ENCODE results near the gene SUSD6. TPM values are rescaled to one million over a fixed set of nuclear protein-coding genes. Genes with fewer than 3 reads are reported as not detected.

Gene SUSD6
- total and polyA plus RNA-seq, 4 donors = 16.0 to 75.1 (median 61.0) TPM

DNA sequence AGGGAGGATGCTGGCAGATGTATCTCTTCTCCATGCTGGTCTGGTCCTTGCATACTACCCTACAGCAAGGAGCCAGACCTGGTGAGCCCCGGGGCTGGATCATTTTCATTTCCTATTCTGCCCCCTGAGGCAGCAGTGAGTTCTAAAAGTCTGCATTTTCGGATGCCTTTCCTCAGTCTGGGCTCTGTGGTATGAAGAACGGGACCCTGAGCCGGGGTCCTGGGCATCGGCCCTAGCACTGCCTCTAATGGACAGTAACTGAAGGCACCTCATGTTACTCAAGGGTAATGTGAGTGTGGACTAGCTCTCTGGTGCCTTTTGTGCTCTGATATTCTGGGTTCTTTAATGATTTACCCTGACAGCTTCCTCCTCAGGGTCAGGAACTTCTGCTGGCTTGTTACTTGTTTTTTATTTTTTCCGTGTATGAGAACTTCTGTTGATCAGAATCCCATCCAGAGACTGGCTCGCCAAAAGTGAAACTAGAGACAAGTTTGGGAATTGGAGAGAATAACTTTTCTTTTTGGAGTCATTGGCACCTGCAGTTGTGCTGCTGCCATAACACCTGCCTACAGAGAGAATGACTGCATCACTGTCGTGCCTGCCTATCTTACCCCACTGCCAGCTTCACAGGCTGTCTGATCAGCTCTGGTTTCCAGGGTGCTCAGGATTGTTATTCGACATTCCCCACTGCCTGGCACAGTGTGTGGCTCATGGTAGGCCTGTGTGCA lies 62.3 kb downstream of the SUSD6 start:
- Histone ChIP-seq H3K9ac (ENCODE audit: insufficient read depth in 1 of 2, low read length in 2 of 2) (no peak overlapping the region), H3K36me3 (ENCODE audit: control insufficient read depth in 4 of 4, insufficient read depth in 4 of 4, low read length in 4 of 4) (no peaks in the 10 kb centered on the region), H3K9me3 (ENCODE audit: control insufficient read depth in 4 of 4, insufficient read depth in 3 of 4, low read length in 3 of 4) (no peaks in the 10 kb centered on the region), H3K4me3 (no peak overlapping the region), H3K27me3 (ENCODE audit: control insufficient read depth in 3 of 3, insufficient read depth in 3 of 3, low read length in 2 of 3) (no peaks in the 10 kb centered on the region), H3K4me1 (ENCODE audit: control insufficient read depth in 5 of 5, insufficient read depth in 5 of 5, low read length in 5 of 5) (peaks cover 0 to 58% (median 12%) of the 10 kb centered on the region in 5 donors), H3K27ac (ENCODE audit: low read depth in 1 of 2, low read length in 1 of 2) (peak overlapping the region; percentile 12 to 66)
- WGBS, 2 donors = 29 to 39% methylated on average over 9 of the region's 9 CpGs
- DNase-seq = no peak
- no peak for ATAC-seq (ENCODE audit: insufficient read depth, low FRiP score)
- no peak for TF ChIP-seq CTCF (IDR thresholded peaks at IDR 0.05; ENCODE audit: control extremely low read depth, extremely low read depth)

DNA sequence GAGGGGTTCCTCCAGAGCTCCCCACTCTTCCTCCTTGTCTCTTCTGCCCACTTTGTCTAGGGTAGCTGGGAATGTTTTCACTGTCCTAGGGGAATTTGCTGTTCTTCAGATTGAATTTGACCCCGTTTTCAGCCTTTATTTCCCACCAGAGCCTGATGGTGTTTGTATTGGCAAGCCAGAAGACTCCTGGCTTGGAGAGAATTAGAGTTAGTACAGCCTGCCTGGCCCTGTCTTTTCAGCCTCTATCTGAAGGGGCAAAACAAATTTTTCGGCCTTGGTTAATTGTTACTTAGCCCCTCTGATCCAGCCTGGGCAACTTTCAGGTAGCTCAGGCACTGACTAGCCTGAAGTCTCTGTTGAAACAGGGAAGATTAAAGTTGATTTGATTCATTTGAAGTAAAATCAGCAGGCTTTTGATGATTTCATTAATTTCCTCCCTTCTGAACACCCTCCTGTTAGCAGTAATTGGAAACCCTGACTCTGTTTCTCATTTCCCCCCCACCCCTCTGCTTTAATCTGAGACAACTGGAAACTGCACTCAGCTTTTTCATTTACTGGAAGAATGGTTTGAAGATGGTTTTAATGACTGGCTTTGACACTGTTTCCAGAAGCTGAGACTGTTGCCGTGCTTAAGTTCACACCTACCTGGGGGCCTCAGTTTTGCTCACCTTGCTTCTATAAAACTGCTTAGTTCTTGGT lies 63.3 kb downstream of the SUSD6 start:
- peaks cover 0 to 56% (median 12%) of the 10 kb centered on the region in 5 donors for H3K4me1 ChIP-seq (ENCODE audit: control insufficient read depth in 5 of 5, insufficient read depth in 5 of 5, low read length in 5 of 5)
- no peak for TF ChIP-seq CTCF (IDR thresholded peaks at IDR 0.05; ENCODE audit: control extremely low read depth, extremely low read depth)
- no peak for ATAC-seq (ENCODE audit: insufficient read depth, low FRiP score)
- no peak for DNase-seq
- H3K27me3 ChIP-seq (ENCODE audit: control insufficient read depth in 3 of 3, insufficient read depth in 3 of 3, low read length in 2 of 3) = no peaks in the 10 kb centered on the region
- no peaks in the 10 kb centered on the region for H3K36me3 ChIP-seq (ENCODE audit: control insufficient read depth in 4 of 4, insufficient read depth in 4 of 4, low read length in 4 of 4)
- no peak overlapping the region for H3K9ac ChIP-seq (ENCODE audit: insufficient read depth in 1 of 2, low read length in 2 of 2)
- H3K4me3 ChIP-seq = no peak overlapping the region
- WGBS, 2 donors = 76 to 84% methylated on average over 3 of the region's 3 CpGs
- no peaks in the 10 kb centered on the region for H3K9me3 ChIP-seq (ENCODE audit: control insufficient read depth in 4 of 4, insufficient read depth in 3 of 4, low read length in 3 of 4)
- H3K27ac ChIP-seq (ENCODE audit: low read depth in 1 of 2, low read length in 1 of 2) = peak overlapping the region in 1 of 2 donors; percentile 58

- Histone ChIP-seq H3K36me3 (ENCODE audit: control insufficient read depth in 4 of 4, insufficient read depth in 4 of 4, low read length in 4 of 4) (no peaks in the 10 kb centered on the region), H3K9me3 (ENCODE audit: control insufficient read depth in 4 of 4, insufficient read depth in 3 of 4, low read length in 3 of 4) (no peaks in the 10 kb centered on the region), H3K4me3 (no peak overlapping the region), H3K9ac (ENCODE audit: insufficient read depth in 1 of 2, low read length in 2 of 2) (no peak overlapping the region), H3K27me3 (ENCODE audit: control insufficient read depth in 3 of 3, insufficient read depth in 3 of 3, low read length in 2 of 3) (no peaks in the 10 kb centered on the region), H3K27ac (ENCODE audit: low read depth in 1 of 2, low read length in 1 of 2) (peak overlapping the region in 1 of 2 donors; percentile 37), H3K4me1 (ENCODE audit: control insufficient read depth in 5 of 5, insufficient read depth in 5 of 5, low read length in 5 of 5) (peaks cover 0 to 50% (median 9%) of the 10 kb centered on the region in 5 donors)
- TF ChIP-seq CTCF (IDR thresholded peaks at IDR 0.05; ENCODE audit: control extremely low read depth, extremely low read depth) = no peak
- WGBS, 2 donors = 39 to 68% methylated on average over 1 of the region's 1 CpG
- ATAC-seq (ENCODE audit: insufficient read depth, low FRiP score) (no peak), DNase-seq (no peak)
Observed at GRCh38 chr14:69675245-69675583, 63.8 kb downstream of the SUSD6 start.
